H9 (cell line): ENCODE measurements around the gene WFIKKN1. TPM values are rescaled to one million over a fixed set of nuclear protein-coding genes. Genes with fewer than 3 reads are reported as not detected.

ENCODE experiments used
- DNase-seq: peaks from one replicate; pipeline ENCODE4 v3.0.0-alpha.2; 2017
- H2AFZ ChIP-seq: one replicate; pipeline ENCODE4 v1.6.1; 2013; ENCODE audit warnings: mild to moderate bottlenecking, low read length, control low read depth, moderate library complexity
- H2AK5ac ChIP-seq: 2 replicates; pipeline ENCODE4 v1.6.1; 2013; ENCODE audit warnings: low read length, control low read depth, mixed read lengths; ENCODE audit not compliant: insufficient read length
- H2BK120ac ChIP-seq: one replicate; pipeline ENCODE4 v1.6.1; 2013; ENCODE audit warnings: low read depth, mild to moderate bottlenecking, low read length, control low read depth, inconsistent platforms; ENCODE audit not compliant: poor library complexity, severe bottlenecking
- H2BK12ac ChIP-seq: 2 replicates; pipeline ENCODE4 v1.6.1; 2013; ENCODE audit warnings: low read length, control low read depth, mixed read lengths, low read depth; ENCODE audit not compliant: insufficient read length
- H2BK15ac ChIP-seq: 2 replicates; pipeline ENCODE4 v1.6.1; 2013; ENCODE audit warnings: low read depth, low read length, control low read depth
- H2BK20ac ChIP-seq: one replicate; pipeline ENCODE4 v1.6.1; 2013; ENCODE audit warnings: low read depth, mild to moderate bottlenecking, low read length, control low read depth, inconsistent platforms; ENCODE audit not compliant: poor library complexity, severe bottlenecking
- H2BK5ac ChIP-seq: 2 replicates; pipeline ENCODE4 v1.6.1; 2013; ENCODE audit warnings: low read length, control low read depth, mixed read lengths; ENCODE audit not compliant: insufficient read length
- H3K14ac ChIP-seq: 2 replicates; pipeline ENCODE4 v1.6.1; 2013; ENCODE audit warnings: low read length, control low read depth; ENCODE audit not compliant: insufficient read depth
- H3K18ac ChIP-seq: 2 replicates; pipeline ENCODE4 v1.6.1; 2013; ENCODE audit warnings: low read depth, mild to moderate bottlenecking, mixed read lengths, low read length, control low read depth; ENCODE audit not compliant: insufficient read length
- H3K23ac ChIP-seq: 2 replicates; pipeline ENCODE4 v1.6.1; 2013; ENCODE audit warnings: low read length, control low read depth, mixed read lengths, low read depth; ENCODE audit not compliant: insufficient read length
- H3K23me2 ChIP-seq: 2 replicates; pipeline ENCODE4 v1.6.1; 2013; ENCODE audit warnings: low read depth, mild to moderate bottlenecking, mixed read lengths, low read length, control low read depth; ENCODE audit not compliant: insufficient read length, poor library complexity, severe bottlenecking
- H3K27ac ChIP-seq: 2 replicates; pipeline ENCODE4 v1.5.1; 2013; ENCODE audit warnings: low read length, control low read depth, mixed read lengths, low read depth; ENCODE audit not compliant: insufficient read length
- H3K27me3 ChIP-seq: 2 replicates; pipeline ENCODE4 v1.6.1; 2013; ENCODE audit warnings: low read length, control low read depth, inconsistent platforms; ENCODE audit not compliant: insufficient read depth
- H3K4ac ChIP-seq: 2 replicates; pipeline ENCODE4 v1.6.1; 2013; ENCODE audit warnings: low read depth, mild to moderate bottlenecking, control low read depth, inconsistent platforms, low read length, moderate library complexity
- H3K4me1 ChIP-seq: 2 replicates; pipeline ENCODE4 v1.6.1; 2013; ENCODE audit warnings: low read length, control low read depth, inconsistent platforms; ENCODE audit not compliant: insufficient read depth
- H3K4me2 ChIP-seq: 2 replicates; pipeline ENCODE4 v1.6.1; 2013; ENCODE audit warnings: low read length, control low read depth, mixed read lengths; ENCODE audit not compliant: insufficient read length, insufficient read depth
- H3K56ac ChIP-seq: 2 replicates; pipeline ENCODE4 v1.6.1; 2013; ENCODE audit warnings: low read depth, mild to moderate bottlenecking, mixed read lengths, low read length, control low read depth; ENCODE audit not compliant: insufficient read length
- H3K79me1 ChIP-seq: 2 replicates; pipeline ENCODE4 v1.6.1; 2013; ENCODE audit warnings: low read depth, mild to moderate bottlenecking, moderate library complexity, low read length, control low read depth, inconsistent platforms; ENCODE audit not compliant: insufficient read depth, poor library complexity, severe bottlenecking
- H3K79me2 ChIP-seq: 2 replicates; pipeline ENCODE4 v1.6.1; 2013; ENCODE audit warnings: low read length, control low read depth, inconsistent platforms; ENCODE audit not compliant: insufficient read depth
- H3K9ac ChIP-seq: 2 replicates; pipeline ENCODE4 v1.6.1; 2013; ENCODE audit warnings: low read length, control low read depth, mixed read lengths; ENCODE audit not compliant: insufficient read length; ENCODE audit errors: extremely low read depth
- H3K9me3 ChIP-seq: one replicate; pipeline ENCODE4 v1.6.1; 2013; ENCODE audit warnings: low read depth, low read length, inconsistent platforms; ENCODE audit not compliant: control insufficient read depth
- H3T11ph ChIP-seq: one replicate; pipeline ENCODE4 v1.6.1; 2013; ENCODE audit warnings: mild to moderate bottlenecking, low read length, control low read depth, inconsistent platforms
- H4K20me1 ChIP-seq: one replicate; pipeline ENCODE4 v1.6.1; 2013; ENCODE audit not compliant: control insufficient read depth, insufficient read length, insufficient read depth
- H4K5ac ChIP-seq: 2 replicates; pipeline ENCODE4 v1.6.1; 2013; ENCODE audit warnings: low read depth, mild to moderate bottlenecking, mixed read lengths, low read length, control low read depth; ENCODE audit not compliant: insufficient read length
- H4K8ac ChIP-seq: replicated peaks from 2 replicates; pipeline ENCODE4 v1.6.1; 2013; ENCODE audit warnings: low read length, control low read depth, mixed read lengths, low read depth; ENCODE audit not compliant: insufficient read length
- H4K91ac ChIP-seq: 2 replicates; pipeline ENCODE4 v1.6.1; 2013; ENCODE audit warnings: low read depth, mild to moderate bottlenecking, moderate library complexity, mixed read lengths, low read length, control low read depth; ENCODE audit not compliant: insufficient read length
- H3K27ac Mint-ChIP-seq, 3 experiments: 2 replicates in 2 of 3; 3 replicates in 1 of 3; pipeline ENCODE4 v1.8.0; 2020 to 2021; ENCODE audit warnings: mixed read lengths in 3 of 3, mild to moderate bottlenecking in 1 of 3, moderate library complexity in 1 of 3
- H3K27me3 Mint-ChIP-seq: 2 replicates; pipeline ENCODE4 v1.8.0; 2021; ENCODE audit warnings: low read depth, mild to moderate bottlenecking, moderate library complexity, mixed read lengths
- H3K36me3 Mint-ChIP-seq, 3 experiments: 2 replicates in 2 of 3; 3 replicates in 1 of 3; pipeline ENCODE4 v1.8.0; 2020 to 2021; ENCODE audit warnings: low read depth in 3 of 3, mixed read lengths in 3 of 3; ENCODE audit not compliant: insufficient read depth in 1 of 3
- H3K4me1 Mint-ChIP-seq, 2 experiments: 2 replicates each; pipeline ENCODE4 v1.8.0; 2020; ENCODE audit warnings: mixed read lengths in 2 of 2
- H3K4me3 Mint-ChIP-seq, 2 experiments: 2 replicates in 1 of 2; 3 replicates in 1 of 2; pipeline ENCODE4 v1.8.0; 2020 to 2021; ENCODE audit warnings: mild to moderate bottlenecking in 2 of 2, mixed read lengths in 2 of 2, moderate library complexity in 1 of 2
- H3K9me3 Mint-ChIP-seq, 2 experiments: 2 replicates in 1 of 2; 3 replicates in 1 of 2; pipeline ENCODE4 v1.8.0; 2020; ENCODE audit warnings: mild to moderate bottlenecking in 2 of 2, mixed read lengths in 2 of 2, moderate library complexity in 1 of 2
- CTCF ChIP-seq: fragments of 200-600 bp; sonication (generic); conservative IDR thresholded peaks from 3 replicates; pipeline ENCODE4 v1.8.0; 2021; ENCODE audit warnings: antibody characterized with exemption, mild to moderate bottlenecking
- WGBS: extraction: QIAGEN DNeasy Blood & Tissue Kit; methylation state at CpG from one replicate; pipeline ENCODE4 v1.1.7; 2013; ENCODE audit warnings: missing lambda C conversion rate, low lambda C conversion rate, mixed read lengths; ENCODE audit not compliant: insufficient read length; ENCODE audit errors: extremely low coverage; 5-methylcytosine and 5-hydroxymethylcytosine counted together
- total RNA-seq: library from RNA; stranded (reverse); gene quantifications from 2 replicates; pipeline ENCODE4 v1.2.1, GENCODE V29; 2021

WFIKKN1 gene
- total RNA-seq, 1 experiment from 2014 or later = 8.3 TPM

- H3K9me3 ChIP-seq = no peaks in the 10 kb centered on the region
- H3K4ac ChIP-seq = no peak overlapping the region
- no peak overlapping the region for H3K18ac ChIP-seq
- H3K27me3 Mint-ChIP-seq = peaks cover 2% of the 10 kb centered on the region; the same call in 1 of the 2 replicates
- no peak overlapping the region for H3K9ac ChIP-seq
- no peaks in the 10 kb centered on the region for H3K27me3 ChIP-seq
- no peak overlapping the region for H4K8ac ChIP-seq
- H2BK120ac ChIP-seq = no peak overlapping the region
- H3K79me2 ChIP-seq = peaks cover 2% of the 10 kb centered on the region; the same call in 1 of the 2 replicates
- peaks cover 0 to 6% (median 1%) of the 10 kb centered on the region in 3 experiments; a peak in 4 of 7 replicates for H3K36me3 Mint-ChIP-seq
- no peak overlapping the region for H2AK5ac ChIP-seq
- no peak overlapping the region for H3K27ac ChIP-seq
- no peak overlapping the region for H2BK5ac ChIP-seq
- H4K5ac ChIP-seq = no peak overlapping the region
- H2BK15ac ChIP-seq = no peak overlapping the region
- H2AFZ ChIP-seq = no peak overlapping the region
- no peaks in the 10 kb centered on the region for H4K20me1 ChIP-seq
- H2BK20ac ChIP-seq = no peak overlapping the region
- no peak overlapping the region for H3T11ph ChIP-seq
- H3K4me2 ChIP-seq = no peak overlapping the region
- H3K9me3 Mint-ChIP-seq = peaks cover 3% of the 10 kb centered on the region in 2 experiments; a peak in 2 of 5 replicates
- no peak overlapping the region; a peak in 1 of 7 replicates for H3K27ac Mint-ChIP-seq
- DNase-seq = no peak
- peaks cover 15% of the 10 kb centered on the region for H3K23me2 ChIP-seq
- TF ChIP-seq CTCF = no peak
- H3K14ac ChIP-seq = no peak overlapping the region
- peak overlapping the region; percentile 73 to 82; a peak in 4 of 5 replicates for H3K4me3 Mint-ChIP-seq
- no peaks in the 10 kb centered on the region; the same call in 1 of the 2 replicates for H3K4me1 ChIP-seq
- no peak overlapping the region for H4K91ac ChIP-seq
- H3K23ac ChIP-seq = no peak overlapping the region
- H3K79me1 ChIP-seq = no peaks in the 10 kb centered on the region
- no peak overlapping the region for H2BK12ac ChIP-seq
- no CpG with 5 or more reads among the region's 7 CpGs for WGBS
- peaks cover 11 to 30% of the 10 kb centered on the region in 2 experiments for H3K4me1 Mint-ChIP-seq
- no peak overlapping the region for H3K56ac ChIP-seq
Measured at GRCh38 chr16:634996-635395, 4.2 kb downstream of the WFIKKN1 start.
